GM18511 (cell line): ENCODE data around the gene TMEM125.

Experiments
- ATAC-seq: cut with Tn5 transposase; IDR thresholded peaks from one replicate; pipeline ENCODE4 v1.9.1; 2021; ENCODE audit warnings: mild to moderate bottlenecking, moderate library complexity; ENCODE audit not compliant: unreplicated experiment

Gene TMEM125

GRCh38 chr1:43246466-43247213 lies 23.1 kb upstream of the TMEM125 start:
- ATAC-seq, result no peak

- no peak for ATAC-seq
Measured at GRCh38 chr1:43247256-43247921, 22.4 kb upstream of the TMEM125 start.

DNA sequence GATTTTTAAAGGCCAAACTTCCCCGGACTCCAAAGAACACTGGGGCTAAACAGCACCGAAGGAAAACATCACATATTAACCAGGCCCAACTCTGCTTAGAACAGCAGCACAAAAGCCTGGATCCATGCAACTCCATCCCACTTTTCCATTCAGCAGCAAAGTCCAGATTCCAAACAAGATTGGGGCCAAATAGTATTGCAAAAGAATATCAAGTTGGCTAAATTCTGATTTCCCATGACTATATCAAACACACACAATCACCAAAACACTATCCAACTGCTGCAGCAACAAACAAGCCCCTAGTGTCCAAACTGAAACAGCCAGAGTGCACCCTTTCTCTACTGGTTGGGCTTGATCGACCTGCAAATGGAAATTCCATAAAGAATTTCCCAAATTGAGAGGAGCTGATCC lies 19.4 kb upstream of the TMEM125 start:
- no peak for ATAC-seq

- no peak for ATAC-seq
Measured at GRCh38 chr1:43251024-43251423, 18.8 kb upstream of the TMEM125 start.

GRCh38 chr1:43252225-43252624 lies 17.6 kb upstream of the TMEM125 start:
- ATAC-seq, result no peak

DNA sequence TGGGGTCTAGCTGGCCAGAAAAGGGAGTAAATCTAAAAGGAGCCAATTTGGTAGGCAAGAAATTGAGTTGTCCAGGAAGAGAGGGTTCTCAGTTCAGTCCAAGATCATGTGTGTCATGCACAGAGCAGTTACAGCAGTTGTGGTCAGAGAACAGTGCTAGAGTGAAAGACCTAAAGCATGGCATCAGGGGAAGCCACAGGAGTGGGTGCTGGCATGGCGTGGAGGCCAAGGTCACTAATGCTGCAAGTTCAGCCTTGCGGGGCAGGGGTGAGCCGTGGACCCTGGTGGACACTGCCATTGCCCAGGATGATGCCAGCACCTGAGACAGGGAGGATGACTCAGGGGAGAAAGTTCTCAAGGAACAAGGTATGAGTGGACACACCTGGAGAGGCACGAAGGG lies 16.6 kb upstream of the TMEM125 start:
- no peak for ATAC-seq

DNA sequence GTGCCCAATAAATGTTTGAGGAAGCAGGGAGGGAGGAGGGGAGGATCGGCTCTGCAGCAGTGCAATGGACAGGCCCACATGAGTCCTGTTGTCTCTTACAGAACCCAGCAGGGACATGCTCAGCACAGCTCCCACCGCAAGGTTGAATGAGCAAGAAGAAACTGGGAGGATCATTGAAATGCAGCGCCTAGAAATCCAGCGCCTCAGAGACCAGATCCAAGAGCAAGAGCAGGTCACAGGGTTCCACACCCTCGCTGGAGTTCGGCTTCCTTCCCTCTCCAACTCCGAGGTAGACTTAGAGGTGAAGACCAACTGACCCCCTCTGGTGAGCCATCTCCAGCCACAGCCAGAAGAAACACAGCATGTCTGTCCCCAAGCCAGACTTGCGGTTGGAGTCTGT lies 15.9 kb upstream of the TMEM125 start:
- ATAC-seq, result no peak

DNA sequence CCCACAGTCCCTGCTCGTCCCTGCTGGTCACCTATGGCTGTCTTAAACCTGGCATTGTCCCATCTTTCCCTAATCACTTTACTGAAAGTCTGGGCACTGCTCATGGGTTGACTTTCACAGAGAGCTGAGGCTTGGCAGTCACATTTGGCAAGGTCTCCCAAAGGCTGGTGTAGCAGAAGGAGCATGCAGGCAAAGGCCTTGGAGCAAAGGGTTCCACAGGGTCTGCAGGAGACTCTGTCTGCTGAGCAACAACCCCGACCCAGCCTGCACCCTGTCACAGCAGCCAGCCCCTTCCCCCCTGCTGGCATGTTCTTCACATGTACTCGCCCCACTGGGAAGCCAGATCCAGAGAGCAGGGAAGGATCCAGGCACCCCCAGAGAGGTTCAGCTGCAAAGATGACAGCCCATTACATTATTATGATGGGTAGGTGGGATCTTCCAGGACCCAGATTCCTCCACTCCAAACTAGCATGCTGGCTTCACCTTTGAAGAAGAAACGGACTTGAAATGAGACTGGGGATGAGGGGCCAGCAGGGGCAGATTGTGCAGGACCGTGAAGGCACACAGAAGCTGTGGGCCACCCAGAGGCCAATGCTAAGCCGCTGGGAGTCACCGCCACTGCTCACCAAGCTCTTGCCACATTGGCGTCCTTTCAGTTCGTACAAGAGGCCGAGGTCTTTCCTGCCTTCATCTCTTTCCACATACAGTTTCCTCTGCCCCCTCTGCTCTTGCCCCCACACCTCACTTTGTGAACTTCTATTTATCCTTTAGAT lies 14.2 kb upstream of the TMEM125 start:
- no peak for ATAC-seq

GRCh38 chr1:43256675-43257570 lies 12.9 kb upstream of the TMEM125 start:
- ATAC-seq, result no peak

DNA sequence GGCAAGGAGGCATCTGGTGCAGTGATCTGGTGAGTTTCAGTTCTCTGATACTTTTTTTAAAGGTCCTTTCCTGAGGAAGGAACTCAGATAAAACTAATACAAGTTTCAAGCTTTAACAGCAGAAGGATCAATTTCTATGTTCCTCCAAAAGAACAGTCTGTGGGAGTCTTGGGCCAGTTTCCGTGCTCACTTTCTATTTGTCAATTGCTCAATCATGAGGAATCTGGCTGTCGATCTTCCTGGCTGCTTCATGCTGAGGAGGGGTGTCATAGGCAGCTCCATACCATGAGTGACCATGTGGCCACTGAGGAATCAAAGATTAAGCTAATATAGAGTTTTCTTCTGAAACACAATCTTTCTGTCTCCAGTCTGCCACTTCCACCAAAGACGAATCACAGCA lies 11.4 kb upstream of the TMEM125 start:
- ATAC-seq, result no peak

GRCh38 chr1:43265431-43265830 lies 4.4 kb upstream of the TMEM125 start:
- no peak for ATAC-seq

DNA sequence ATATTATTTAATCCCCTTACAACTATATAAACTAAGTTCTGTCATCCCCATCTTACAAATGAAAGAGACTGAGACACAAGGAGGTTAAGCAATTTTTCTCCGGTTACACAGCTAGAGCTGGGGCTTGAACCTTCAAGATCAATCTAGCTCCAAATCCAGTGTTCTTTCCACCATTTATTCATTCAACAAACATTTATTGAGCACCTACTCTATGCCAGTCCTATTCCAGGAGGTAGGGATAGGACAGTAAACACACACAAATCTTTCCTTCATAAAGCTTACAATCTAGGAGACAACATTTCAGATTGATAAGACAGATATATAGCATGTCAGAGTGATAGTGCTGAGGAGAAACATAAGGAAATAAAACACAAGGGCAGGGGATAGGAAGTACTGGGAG lies 2.9 kb upstream of the TMEM125 start:
- no peak for ATAC-seq

DNA sequence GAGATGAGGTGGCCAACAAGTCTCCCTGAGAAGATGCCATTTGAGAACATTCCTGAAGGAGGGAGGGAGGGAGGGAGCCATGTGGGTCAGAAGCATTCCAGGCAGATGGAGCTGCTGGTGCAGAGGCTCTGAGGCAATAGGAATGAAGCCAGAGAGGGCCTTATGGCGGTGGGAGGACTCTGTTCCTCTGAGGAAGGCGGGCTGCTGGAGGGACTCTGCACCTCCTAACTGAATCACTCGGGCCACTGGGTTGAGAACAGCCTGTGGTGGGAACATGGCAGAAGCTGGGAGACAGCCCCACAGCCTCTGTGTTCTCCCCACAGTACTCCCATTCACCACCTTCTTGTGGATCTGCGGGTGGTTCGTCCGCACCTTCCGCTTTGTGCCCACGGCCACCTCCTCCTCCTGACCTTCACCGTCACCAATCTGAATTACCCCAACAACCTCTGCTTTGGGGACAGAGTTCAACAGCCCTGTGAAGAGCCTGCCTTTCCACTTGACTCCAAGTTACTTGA lies 2.4 kb upstream of the TMEM125 start:
- ATAC-seq, result no peak

GRCh38 chr1:43267818-43268425 lies 1.9 kb upstream of the TMEM125 start:
- no peak for ATAC-seq

DNA sequence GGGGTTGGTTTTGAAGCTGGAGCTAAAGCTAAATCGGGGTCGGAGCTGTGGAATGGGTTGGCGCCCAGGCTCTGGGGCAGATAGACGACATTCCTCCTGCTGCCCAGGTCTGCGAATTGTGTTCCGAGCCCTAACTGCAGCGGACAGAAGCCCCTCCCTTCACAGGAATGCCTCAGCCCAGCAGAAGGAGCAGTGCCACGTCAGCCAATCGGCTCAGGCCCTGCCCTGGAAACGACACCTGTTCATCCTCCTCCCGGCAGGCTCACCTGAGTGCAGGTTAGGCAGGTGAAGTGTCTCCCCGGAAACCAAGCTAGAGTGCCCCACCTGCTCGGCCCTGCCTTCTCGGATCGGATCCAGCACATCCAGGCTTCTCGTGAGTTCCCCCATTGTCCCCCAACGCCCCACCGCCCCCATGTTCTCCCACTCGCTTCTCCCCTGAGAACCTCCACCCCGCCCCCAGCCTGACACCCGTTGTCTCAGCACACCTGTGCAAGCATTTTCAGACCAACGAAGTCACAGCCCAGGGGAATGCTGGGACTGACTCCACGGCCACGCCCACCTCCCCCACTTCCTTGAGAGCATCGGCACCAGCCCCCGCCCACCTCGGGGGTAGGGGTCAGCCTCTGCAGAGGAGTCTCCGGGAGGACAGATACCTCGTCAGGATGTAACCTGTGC lies 775 bp downstream of the TMEM125 start:
- no peak for ATAC-seq

- ATAC-seq, result no peak
Measured at GRCh38 chr1:43271186-43272118, 1.7 kb downstream of the TMEM125 start.

DNA sequence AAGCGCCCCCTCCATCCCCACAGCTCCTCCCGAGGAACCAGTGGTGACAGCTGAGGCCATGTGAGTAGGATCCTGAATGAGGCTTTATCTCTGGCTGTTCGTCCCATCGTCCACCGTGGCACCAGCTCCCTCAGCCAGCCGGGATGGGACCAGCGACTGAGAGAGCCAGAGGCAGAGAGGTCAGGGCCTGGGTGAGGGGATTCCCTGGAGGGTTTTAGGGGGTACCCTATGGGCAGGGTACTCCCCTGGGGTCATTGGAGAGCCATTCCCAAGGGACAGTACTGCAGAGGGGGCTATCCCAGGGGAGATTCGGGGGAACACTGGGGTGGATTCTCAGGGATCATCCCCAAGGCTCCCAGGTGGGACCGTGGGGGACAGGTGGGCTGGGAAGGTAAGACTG lies 2.4 kb downstream of the TMEM125 start:
- ATAC-seq, result no peak
